ENCODE results near the gene PLEKHA4.

DNA sequence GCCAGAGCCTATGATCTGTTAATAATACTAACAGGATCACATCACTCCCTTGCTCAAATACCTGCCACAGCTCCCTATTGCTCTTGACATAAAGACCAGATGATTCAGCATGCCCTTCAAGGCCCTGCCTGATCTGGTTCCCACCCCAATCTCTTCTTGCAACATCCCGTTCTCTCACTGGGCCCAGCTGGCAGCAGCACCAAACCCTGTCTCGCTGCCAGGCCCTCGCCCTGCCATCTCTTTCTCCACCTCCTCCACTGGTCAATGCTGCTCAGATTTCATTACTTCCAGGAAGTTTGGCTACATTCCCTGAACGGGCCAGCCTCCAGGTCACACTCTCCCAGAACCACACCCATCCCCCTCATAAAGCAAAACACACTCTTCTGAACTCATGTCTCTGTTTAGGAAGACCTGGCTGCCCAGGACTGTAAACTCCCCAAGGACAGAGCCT lies 49.0 kb downstream of the PLEKHA4 start:
- TF ChIP-seq, protein P1, sequence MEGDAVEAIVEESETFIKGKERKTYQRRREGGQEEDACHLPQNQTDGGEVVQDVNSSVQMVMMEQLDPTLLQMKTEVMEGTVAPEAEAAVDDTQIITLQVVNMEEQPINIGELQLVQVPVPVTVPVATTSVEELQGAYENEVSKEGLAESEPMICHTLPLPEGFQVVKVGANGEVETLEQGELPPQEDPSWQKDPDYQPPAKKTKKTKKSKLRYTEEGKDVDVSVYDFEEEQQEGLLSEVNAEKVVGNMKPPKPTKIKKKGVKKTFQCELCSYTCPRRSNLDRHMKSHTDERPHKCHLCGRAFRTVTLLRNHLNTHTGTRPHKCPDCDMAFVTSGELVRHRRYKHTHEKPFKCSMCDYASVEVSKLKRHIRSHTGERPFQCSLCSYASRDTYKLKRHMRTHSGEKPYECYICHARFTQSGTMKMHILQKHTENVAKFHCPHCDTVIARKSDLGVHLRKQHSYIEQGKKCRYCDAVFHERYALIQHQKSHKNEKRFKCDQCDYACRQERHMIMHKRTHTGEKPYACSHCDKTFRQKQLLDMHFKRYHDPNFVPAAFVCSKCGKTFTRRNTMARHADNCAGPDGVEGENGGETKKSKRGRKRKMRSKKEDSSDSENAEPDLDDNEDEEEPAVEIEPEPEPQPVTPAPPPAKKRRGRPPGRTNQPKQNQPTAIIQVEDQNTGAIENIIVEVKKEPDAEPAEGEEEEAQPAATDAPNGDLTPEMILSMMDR (IDR thresholded peaks at IDR 0.05): no peak
- TF ChIP-seq POLR2A (IDR thresholded peaks at IDR 0.05): no peak
